Measurements from ENCODE around the gene PRR23E.

PRR23E gene

GRCh38 chr3:127150513-127151250 lies 42.2 kb upstream of the PRR23E start:
- TF ChIP-seq CTCF (IDR thresholded peaks at IDR 0.05; ENCODE audit: control insufficient read depth, extremely low read depth, insufficient read depth) = no peak
- no peak for DNase-seq (ENCODE audit: low read depth)
- no peak overlapping the region for H3K4me3 ChIP-seq (ENCODE audit: low read depth, low read length)

- no peak overlapping the region for H3K4me3 ChIP-seq (ENCODE audit: low read depth, low read length)
- no peak for DNase-seq (ENCODE audit: low read depth)
- no peak for TF ChIP-seq CTCF (IDR thresholded peaks at IDR 0.05; ENCODE audit: control insufficient read depth, extremely low read depth, insufficient read depth)
These were observed 41.7 kb upstream of the PRR23E start for GRCh38 chr3:127151251-127151564.

- DNase-seq (ENCODE audit: low read depth) = no peak
- no peak overlapping the region for H3K4me3 ChIP-seq (ENCODE audit: low read depth, low read length)
- no peak for TF ChIP-seq CTCF (IDR thresholded peaks at IDR 0.05; ENCODE audit: control insufficient read depth, extremely low read depth, insufficient read depth)
These were observed 40.8 kb upstream of the PRR23E start for GRCh38 chr3:127151992-127152650.

GRCh38 chr3:127152684-127153505 lies 40.0 kb upstream of the PRR23E start:
- DNase-seq (ENCODE audit: low read depth) = no peak
- TF ChIP-seq CTCF (IDR thresholded peaks at IDR 0.05; ENCODE audit: control insufficient read depth, extremely low read depth, insufficient read depth) = no peak
- H3K4me3 ChIP-seq (ENCODE audit: low read depth, low read length) = no peak overlapping the region

GRCh38 chr3:127153506-127153815 lies 39.5 kb upstream of the PRR23E start:
- no peak overlapping the region for H3K4me3 ChIP-seq (ENCODE audit: low read depth, low read length)
- no peak for DNase-seq (ENCODE audit: low read depth)
- TF ChIP-seq CTCF (IDR thresholded peaks at IDR 0.05; ENCODE audit: control insufficient read depth, extremely low read depth, insufficient read depth) = no peak

GRCh38 chr3:127156338-127157050 lies 36.4 kb upstream of the PRR23E start:
- no peak for DNase-seq (ENCODE audit: low read depth)
- no peak overlapping the region for H3K4me3 ChIP-seq (ENCODE audit: low read depth, low read length)
- TF ChIP-seq CTCF (IDR thresholded peaks at IDR 0.05; ENCODE audit: control insufficient read depth, extremely low read depth, insufficient read depth) = no peak
